Prostate gland (tissue), 2 donors: ENCODE results near the gene ZNF316. TPM values are rescaled to one million over a fixed set of nuclear protein-coding genes. Genes with fewer than 3 reads are reported as not detected.

ENCODE experiments used
- DNase-seq: peaks from one replicate; pipeline ENCODE4 v3.0.0-alpha.2; 2019; ENCODE audit warnings: low spot score
- H3K27ac ChIP-seq, 2 donors: fragments of 200-600 bp; sonication (generic); 2 replicates each; pipeline ENCODE4 v1.5.1; 2017 to 2019
- H3K27me3 ChIP-seq: fragments of 200-600 bp; sonication (generic); replicated peaks from 2 replicates; pipeline ENCODE4 v1.5.1; 2019; ENCODE audit not compliant: insufficient read depth
- H3K36me3 ChIP-seq, 2 donors: fragments of 200-600 bp; sonication (generic); 1 replicate in 1 of 2; 2 replicates in 1 of 2; pipeline versions ENCODE4 v1.5.1 to v1.8.1; 2017 to 2019
- H3K4me1 ChIP-seq: fragments of 200-600 bp; sonication (generic); replicated peaks from 2 replicates; pipeline ENCODE4 v1.5.1; 2019
- H3K4me3 ChIP-seq, 2 donors: fragments of 200-600 bp; sonication (generic); 2 replicates each; pipeline ENCODE4 v1.5.1; 2017 to 2019
- H3K9me3 ChIP-seq: fragments of 200-600 bp; sonication (generic); 2 replicates; pipeline ENCODE4 v1.5.1; 2017
- CTCF ChIP-seq, 4 experiments: fragments of 200-600 bp in 2 of 4; fragments of 450-650 bp in 2 of 4; sonication (generic) in 2 of 4; IDR thresholded peaks; 1 replicate in 3 of 4; 2 replicates in 1 of 4; pipeline ENCODE4 v1.5.1; 2016 to 2019; ENCODE audit warnings: antibody characterized with exemption in 4 of 4, mild to moderate bottlenecking in 2 of 4, moderate library complexity in 2 of 4
- POLR2A ChIP-seq: fragments of 450-650 bp; IDR thresholded peaks from one replicate; pipeline ENCODE4 v1.6.1; 2016; ENCODE audit warnings: antibody characterized with exemption, mild to moderate bottlenecking
- POLR2AphosphoS5 ChIP-seq: sonication (generic); formaldehyde crosslinking; IDR thresholded peaks from one replicate; pipeline ENCODE4 v1.6.1; 2017; ENCODE audit warnings: antibody characterized with exemption
- WGBS: methylation state at CpG from one replicate; pipeline ENCODE4 v1.1.5; 2018; 5-methylcytosine and 5-hydroxymethylcytosine counted together
- intact Hi-C: fragments of 100-400 bp; cut with DNase I; formaldehyde crosslinking; loops from one replicate; pipeline ENCODE4 v1.14.2; 2022
- total RNA-seq, 2 donors: library from RNA; depleted of rRNA; stranded (reverse); fragments of >200 nt; gene quantifications; one replicate each; pipeline ENCODE4 v1.1.0, GENCODE V29; 2016

Gene ZNF316
- total RNA-seq, 2 donors from 2014 or later, result 39.2 to 53.8 TPM

DNA sequence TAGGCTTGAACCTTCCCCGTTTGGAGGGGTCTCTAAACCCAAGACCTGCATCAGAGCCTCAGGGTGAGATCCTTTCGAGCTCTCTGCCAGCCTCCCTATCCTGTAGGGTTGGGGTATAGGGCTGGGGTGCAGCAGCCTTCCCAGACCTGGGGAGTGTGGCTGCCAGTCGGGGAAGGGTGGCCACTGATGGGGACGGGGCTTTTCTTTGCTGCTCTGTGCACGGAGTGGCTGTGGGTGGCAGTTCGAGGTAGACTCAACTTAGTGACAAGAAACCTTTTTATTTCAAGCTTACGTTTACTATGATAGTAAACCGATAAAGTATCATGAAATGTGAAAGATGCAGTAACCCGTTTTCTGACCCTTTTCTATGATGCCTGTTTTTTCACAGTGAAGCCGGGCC, 13.0 kb downstream of the ZNF316 start:
- TF ChIP-seq CTCF (IDR thresholded peaks at IDR 0.05), result no peak
- TF ChIP-seq POLR2A, result no peak
- no peak for TF ChIP-seq POLR2AphosphoS5
- intact Hi-C loops, result no loop called here
- WGBS, result 96% methylated on average over 10 of the region's 10 CpGs
- no peak for DNase-seq
- Histone ChIP-seq H3K4me3 (no peak overlapping the region), H3K27me3 (no peaks in the 10 kb centered on the region), H3K9me3 (no peaks in the 10 kb centered on the region), H3K27ac (no peak overlapping the region), H3K36me3 (peaks cover 0 to 38% of the 10 kb centered on the region in 2 donors), H3K4me1 (no peaks in the 10 kb centered on the region)

DNA sequence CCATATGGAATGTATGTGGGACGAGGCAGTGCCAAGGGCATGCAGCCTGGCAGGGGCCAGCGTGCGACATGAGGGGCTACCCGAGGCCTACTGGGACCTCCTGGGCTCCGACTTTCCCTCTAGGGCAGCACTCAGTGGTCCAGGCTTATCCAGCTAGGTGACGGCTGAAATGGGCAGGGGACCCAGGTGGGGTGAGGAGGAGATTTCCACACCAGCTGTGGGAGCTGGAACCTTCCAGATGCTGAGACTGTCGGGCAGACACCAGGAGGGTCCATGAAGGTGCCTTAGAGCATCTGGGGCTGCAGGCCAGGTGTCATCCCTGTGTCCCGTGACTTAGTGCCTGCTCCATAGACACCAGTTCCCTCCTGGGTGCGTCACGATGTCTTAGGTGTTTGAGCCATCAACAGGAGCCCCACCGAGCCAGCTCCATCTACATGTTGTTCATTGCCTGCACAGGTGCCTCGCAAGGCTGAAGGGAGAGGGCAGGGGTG, 13.4 kb downstream of the ZNF316 start:
- Histone ChIP-seq H3K4me1 (no peaks in the 10 kb centered on the region), H3K27ac (no peak overlapping the region), H3K36me3 (peaks cover 0 to 35% of the 10 kb centered on the region in 2 donors), H3K4me3 (no peak overlapping the region), H3K9me3 (no peaks in the 10 kb centered on the region), H3K27me3 (no peaks in the 10 kb centered on the region)
- 96% methylated on average over 12 of the region's 12 CpGs for WGBS
- DNase-seq, result no peak
- no peak for TF ChIP-seq POLR2A
- no peak for TF ChIP-seq POLR2AphosphoS5
- no peak for TF ChIP-seq CTCF (IDR thresholded peaks at IDR 0.05)
- intact Hi-C loops, result no loop called here

GRCh38 chr7:6651851-6652445, 14.8 kb downstream of the ZNF316 start:
- WGBS, result 98% methylated on average over 31 of the region's 32 CpGs
- no peaks in the 10 kb centered on the region for H3K4me1 ChIP-seq
- H3K36me3 ChIP-seq, result peaks cover 0 to 35% of the 10 kb centered on the region in 2 donors
- H3K27me3 ChIP-seq, result no peaks in the 10 kb centered on the region
- no peaks in the 10 kb centered on the region for H3K9me3 ChIP-seq
- DNase-seq, result no peak
- no peak overlapping the region for H3K27ac ChIP-seq
- no peak for TF ChIP-seq CTCF (IDR thresholded peaks at IDR 0.05)
- no peak for TF ChIP-seq POLR2AphosphoS5
- TF ChIP-seq POLR2A, result no peak
- H3K4me3 ChIP-seq, result no peak overlapping the region
- intact Hi-C loops, result no loop called here

- H3K36me3 ChIP-seq, result peaks cover 0 to 35% of the 10 kb centered on the region in 2 donors
- no peak for DNase-seq
Measured at GRCh38 chr7:6652446-6653011, 15.4 kb downstream of the ZNF316 start.

More at GRCh38 chr7:6652446-6653011, 15.4 kb downstream of the ZNF316 start:
- intact Hi-C loops, result no loop called here
- 96% methylated on average over 74 of the region's 75 CpGs for WGBS
- Histone ChIP-seq H3K9me3 (no peaks in the 10 kb centered on the region), H3K27ac (no peak overlapping the region), H3K27me3 (no peaks in the 10 kb centered on the region), H3K4me3 (no peak overlapping the region), H3K4me1 (no peaks in the 10 kb centered on the region)
- TF ChIP-seq POLR2A, result no peak
- no peak for TF ChIP-seq POLR2AphosphoS5
- no peak for TF ChIP-seq CTCF (IDR thresholded peaks at IDR 0.05)
